GM12892 (cell line): ENCODE measurements around the gene IPO7.

Source experiments
- POLR2A ChIP-seq: IDR thresholded peaks from 2 replicates; pipeline ENCODE4 v1.6.1; 2011; ENCODE audit warnings: low read depth, low read length, control low read depth
- POLR2AphosphoS5 ChIP-seq: IDR thresholded peaks from 2 replicates; pipeline ENCODE4 v1.6.1; 2011; ENCODE audit warnings: low read depth, low read length, control low read depth
- TAF1 ChIP-seq: IDR thresholded peaks from 2 replicates; pipeline ENCODE4 v1.6.1; 2011; ENCODE audit warnings: low read depth, mild to moderate bottlenecking, control low read depth, low read length, borderline replicate concordance

GRCh38 chr11:9470765-9471164 lies 86.3 kb downstream of the IPO7 start:
- TF ChIP-seq TAF1 (no peak), POLR2A (no peak), POLR2AphosphoS5 (no peak)
